PC-9 (cell line): ENCODE measurements around the gene MED22. TPM values are rescaled to one million over a fixed set of nuclear protein-coding genes. Genes with fewer than 3 reads are reported as not detected.

Source experiments
- BruUV-seq: library from RNA; stranded (reverse); fragments of 400-500 nt; replicated peaks from 2 replicates; lab custom pipeline; 2021; lab: Mats Ljungman, UMichigan
- CTCF ChIA-PET: fragments of 300-600 bp; sonication (Branson Sonifier 250); formaldehyde crosslinking; loops from one replicate; lab custom pipeline; 2022; ENCODE audit warnings: antibody characterized with exemption; lab: Charles Lee
- POLR2A ChIA-PET: fragments of 300-600 bp; sonication (Branson Sonifier 250); formaldehyde crosslinking; loops from one replicate; lab custom pipeline; 2022; ENCODE audit warnings: antibody characterized with exemption; ENCODE audit not compliant: unreplicated experiment; lab: Charles Lee
- DNase-seq, 2 experiments: peaks; one replicate each; pipeline versions ENCODE4 v3.0.0 to v3.0.0-alpha.2; 2015 to 2022; ENCODE audit warnings: mixed read lengths in 1 of 2
- H2AFZ ChIP-seq: fragments of 200-600 bp; sonication (generic); 2 replicates; pipeline ENCODE4 v1.8.1; 2017; ENCODE audit warnings: antibody characterized with exemption
- H3F3A ChIP-seq: fragments of 200-600 bp; sonication (generic); 2 replicates; pipeline ENCODE4 v1.8.1; 2017; ENCODE audit warnings: antibody characterized with exemption, mild to moderate bottlenecking, low read depth; ENCODE audit not compliant: insufficient read depth
- H3K27ac ChIP-seq: fragments of 200-600 bp; sonication (generic); 2 replicates; pipeline ENCODE4 v1.6.1; 2016; ENCODE audit warnings: mixed run types
- H3K27me3 ChIP-seq: fragments of 200-600 bp; sonication (generic); 2 replicates; pipeline ENCODE4 v1.6.1; 2016; ENCODE audit warnings: low read depth, mixed run types; ENCODE audit not compliant: insufficient read depth
- H3K36me3 ChIP-seq: fragments of 200-600 bp; sonication (generic); 2 replicates; pipeline ENCODE4 v1.6.1; 2016; ENCODE audit warnings: low read depth, mixed run types
- H3K4me1 ChIP-seq: fragments of 200-600 bp; sonication (generic); replicated peaks from 2 replicates; pipeline ENCODE4 v1.6.1; 2016; ENCODE audit warnings: mixed run types; ENCODE audit not compliant: insufficient read depth
- H3K4me2 ChIP-seq: fragments of 200-600 bp; sonication (generic); 2 replicates; pipeline ENCODE4 v1.6.1; 2017; ENCODE audit warnings: mixed run types
- H3K4me3 ChIP-seq: fragments of 200-600 bp; sonication (generic); 2 replicates; pipeline ENCODE4 v1.6.1; 2016; ENCODE audit warnings: mixed run types
- H3K79me2 ChIP-seq: fragments of 200-600 bp; sonication (generic); 2 replicates; pipeline ENCODE4 v1.6.1; 2017; ENCODE audit warnings: low read depth, mixed run types
- H3K9me2 ChIP-seq: fragments of 200-600 bp; sonication (generic); 2 replicates; pipeline ENCODE4 v1.8.1; 2017; ENCODE audit warnings: mild to moderate bottlenecking; ENCODE audit not compliant: insufficient read depth
- H3K9me3 ChIP-seq: fragments of 200-600 bp; sonication (generic); 2 replicates; pipeline ENCODE4 v1.8.1; 2016; ENCODE audit warnings: low read depth; ENCODE audit not compliant: insufficient read depth
- H4K20me1 ChIP-seq: fragments of 200-600 bp; sonication (generic); 2 replicates; pipeline ENCODE4 v1.8.1; 2017; ENCODE audit not compliant: insufficient read depth
- EZH2 ChIP-seq: fragments of 200-600 bp; sonication (generic); IDR thresholded peaks from 2 replicates; pipeline ENCODE4 v1.8.0; 2017; ENCODE audit warnings: antibody characterized with exemption, low read depth
- intact Hi-C: fragments of 100-400 bp; cut with micrococcal nuclease; formaldehyde crosslinking; loops from one replicate; pipeline ENCODE4 v1.10.0; 2022; ENCODE audit not compliant: unreplicated experiment
- total RNA-seq: library from RNA; stranded (reverse); gene quantifications from 2 replicates; pipeline ENCODE4 v1.2.3, GENCODE V29; 2021
- TF ChIP-seq, protein P1 (sequence below): fragments of 200-600 bp; sonication (generic); conservative IDR thresholded peaks from 2 replicates; pipeline ENCODE4 v1.6.1; 2017; ENCODE audit warnings: mixed run types, antibody characterized with exemption, mild to moderate bottlenecking, moderate library complexity

Gene MED22
- total RNA-seq, 1 experiment from 2014 or later = 38.7 TPM

- Histone ChIP-seq H3K9me3 (no peaks in the 10 kb centered on the region), H3K79me2 (no peaks in the 10 kb centered on the region), H3K9me2 (no peaks in the 10 kb centered on the region), H3K4me3 (no peak overlapping the region), H3K36me3 (no peaks in the 10 kb centered on the region), H3K4me1 (no peaks in the 10 kb centered on the region), H3F3A (no peaks in the 10 kb centered on the region), H3K27me3 (peaks cover 41% of the 10 kb centered on the region), H3K27ac (no peak overlapping the region), H4K20me1 (no peaks in the 10 kb centered on the region), H2AFZ (no peak overlapping the region), H3K4me2 (no peak overlapping the region)
- CTCF ChIA-PET = interaction anchor here (0.7 kb wide), 1 partner anchor 380 kb away, joined by 8 read pairs; no protein-coding TSS in a partner anchor
- BruUV-seq = no TSS peak
- POLR2A ChIA-PET = no interaction called here
- DNase-seq = no peak
- intact Hi-C loops = no loop called here
- no peak for TF ChIP-seq EZH2
- TF ChIP-seq, protein P1, sequence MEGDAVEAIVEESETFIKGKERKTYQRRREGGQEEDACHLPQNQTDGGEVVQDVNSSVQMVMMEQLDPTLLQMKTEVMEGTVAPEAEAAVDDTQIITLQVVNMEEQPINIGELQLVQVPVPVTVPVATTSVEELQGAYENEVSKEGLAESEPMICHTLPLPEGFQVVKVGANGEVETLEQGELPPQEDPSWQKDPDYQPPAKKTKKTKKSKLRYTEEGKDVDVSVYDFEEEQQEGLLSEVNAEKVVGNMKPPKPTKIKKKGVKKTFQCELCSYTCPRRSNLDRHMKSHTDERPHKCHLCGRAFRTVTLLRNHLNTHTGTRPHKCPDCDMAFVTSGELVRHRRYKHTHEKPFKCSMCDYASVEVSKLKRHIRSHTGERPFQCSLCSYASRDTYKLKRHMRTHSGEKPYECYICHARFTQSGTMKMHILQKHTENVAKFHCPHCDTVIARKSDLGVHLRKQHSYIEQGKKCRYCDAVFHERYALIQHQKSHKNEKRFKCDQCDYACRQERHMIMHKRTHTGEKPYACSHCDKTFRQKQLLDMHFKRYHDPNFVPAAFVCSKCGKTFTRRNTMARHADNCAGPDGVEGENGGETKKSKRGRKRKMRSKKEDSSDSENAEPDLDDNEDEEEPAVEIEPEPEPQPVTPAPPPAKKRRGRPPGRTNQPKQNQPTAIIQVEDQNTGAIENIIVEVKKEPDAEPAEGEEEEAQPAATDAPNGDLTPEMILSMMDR = no peak
Measured at GRCh38 chr9:133309608-133310007, 38.3 kb downstream of the MED22 start.

GRCh38 chr9:133307301-133307700 lies 40.6 kb downstream of the MED22 start:
- intact Hi-C loops = no loop called here
- ChIA-PET POLR2A (no interaction called here), CTCF (no interaction called here)
- H3K4me1 ChIP-seq = no peaks in the 10 kb centered on the region
- H3K36me3 ChIP-seq = no peaks in the 10 kb centered on the region
- H3K4me2 ChIP-seq = no peak overlapping the region
- H3K79me2 ChIP-seq = no peaks in the 10 kb centered on the region
- no peaks in the 10 kb centered on the region for H3K9me2 ChIP-seq
- no peaks in the 10 kb centered on the region for H3K9me3 ChIP-seq
- BruUV-seq = no TSS peak
- TF ChIP-seq EZH2 = no peak
- TF ChIP-seq, protein P1 = no peak
- no peak overlapping the region for H3K27ac ChIP-seq
- no peaks in the 10 kb centered on the region for H4K20me1 ChIP-seq
- no peak for DNase-seq
- peaks cover 55% of the 10 kb centered on the region for H3K27me3 ChIP-seq
- H2AFZ ChIP-seq = no peak overlapping the region
- no peaks in the 10 kb centered on the region for H3F3A ChIP-seq
- H3K4me3 ChIP-seq = no peak overlapping the region

DNA sequence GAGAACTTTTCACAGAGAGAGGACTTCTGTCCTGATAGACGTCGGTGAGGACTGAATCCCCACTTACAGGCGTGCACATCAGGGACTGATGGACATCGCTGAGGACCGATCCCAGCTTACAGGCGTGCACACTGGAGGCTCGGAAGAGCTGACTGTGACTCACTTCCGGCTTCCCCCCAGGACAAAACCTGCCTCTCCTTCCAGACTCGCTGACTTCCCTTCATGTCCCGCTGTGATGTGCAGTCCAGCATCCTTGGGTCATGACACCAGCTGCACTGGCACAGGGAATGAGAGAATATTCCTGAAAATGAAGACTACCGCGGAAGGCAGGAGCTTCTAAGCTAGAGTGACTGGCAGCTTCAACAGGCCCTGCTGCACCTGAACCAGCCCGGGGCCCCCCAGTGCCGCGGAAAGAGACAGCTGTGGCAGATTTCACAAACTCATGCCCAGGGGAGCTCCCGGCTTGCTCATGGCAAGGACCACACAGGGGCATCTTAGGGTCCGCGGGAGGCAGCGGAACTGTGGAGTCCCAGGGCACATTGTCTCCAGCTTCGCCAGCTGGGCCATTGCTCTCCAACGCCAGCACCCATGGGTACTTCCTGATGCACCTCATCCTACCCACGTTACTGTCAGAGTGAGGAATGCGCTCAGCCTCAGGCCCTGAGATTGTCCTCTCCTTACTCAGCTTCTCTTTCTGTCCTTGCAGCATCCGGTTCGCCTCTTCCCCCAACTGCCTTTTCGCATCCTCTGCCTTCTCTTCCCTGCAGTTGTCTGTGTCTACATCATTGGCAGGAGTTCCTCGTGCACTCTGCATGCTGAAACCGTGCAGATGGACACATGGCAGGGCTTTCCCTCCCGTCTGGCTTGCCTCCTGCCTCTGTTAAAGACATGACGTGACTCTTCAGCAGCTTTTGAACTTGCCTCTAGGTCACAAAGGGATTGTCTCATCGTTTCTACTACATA lies 41.4 kb downstream of the MED22 start:
- Histone ChIP-seq H3K9me2 (no peaks in the 10 kb centered on the region), H3K27ac (no peak overlapping the region), H3F3A (no peaks in the 10 kb centered on the region), H3K9me3 (no peaks in the 10 kb centered on the region), H3K4me2 (no peak overlapping the region), H3K4me1 (no peaks in the 10 kb centered on the region), H3K36me3 (no peaks in the 10 kb centered on the region), H3K27me3 (peaks cover 63% of the 10 kb centered on the region), H3K4me3 (no peak overlapping the region), H2AFZ (no peak overlapping the region), H4K20me1 (no peaks in the 10 kb centered on the region), H3K79me2 (no peaks in the 10 kb centered on the region)
- DNase-seq = no peak
- ChIA-PET CTCF (no interaction called here), POLR2A (no interaction called here)
- TF ChIP-seq, protein P1 = no peak
- intact Hi-C loops = no loop called here
- no TSS peak for BruUV-seq
